Activated T-cell treated with anti-CD3 and anti-CD28 coated beads, Interleukin-2, amount 50 U/mL, for 24 hours (primary cell): ENCODE data around the gene CARD11.

ENCODE experiments used
- DNase-seq: peaks from one replicate; pipeline ENCODE4 v3.0.0-alpha.2; 2020
- H3K27ac Mint-ChIP-seq: 2 replicates; pipeline ENCODE4 v1.8.0; 2020; ENCODE audit warnings: mild to moderate bottlenecking, mixed read lengths
- H3K27me3 Mint-ChIP-seq: 2 replicates; pipeline ENCODE4 v1.8.0; 2020; ENCODE audit warnings: mixed read lengths
- H3K36me3 Mint-ChIP-seq: 2 replicates; pipeline ENCODE4 v1.8.0; 2020; ENCODE audit warnings: low read depth, mixed read lengths
- H3K4me1 Mint-ChIP-seq: 2 replicates; pipeline ENCODE4 v1.8.0; 2020; ENCODE audit warnings: low read depth, mixed read lengths
- H3K4me3 Mint-ChIP-seq: 2 replicates; pipeline ENCODE4 v1.8.0; 2020; ENCODE audit warnings: mild to moderate bottlenecking, moderate library complexity, mixed read lengths
- H3K9me3 Mint-ChIP-seq: 2 replicates; pipeline ENCODE4 v1.8.0; 2020; ENCODE audit warnings: mixed read lengths

The CARD11 gene

DNA sequence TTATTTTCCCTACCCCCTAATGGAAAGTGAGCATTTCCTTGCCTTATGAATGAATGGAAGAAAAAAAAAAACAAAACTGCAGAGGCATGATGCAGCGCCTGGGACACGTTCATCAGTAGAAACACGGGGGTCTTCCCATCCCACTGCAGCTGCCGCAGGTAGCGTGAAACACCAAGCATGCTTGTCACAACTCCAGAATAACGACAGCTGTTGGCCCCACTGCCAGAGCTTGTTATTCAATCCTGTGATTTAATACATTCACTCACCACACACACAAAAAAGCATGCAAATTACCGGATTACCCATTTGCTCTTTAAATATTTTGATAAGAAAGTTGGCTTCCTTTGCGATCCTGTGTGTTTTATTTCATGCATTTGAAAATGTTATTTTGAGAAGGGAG lies 151.1 kb downstream of the CARD11 start:
- no peak overlapping the region for H3K4me3 Mint-ChIP-seq
- no peaks in the 10 kb centered on the region for H3K9me3 Mint-ChIP-seq
- DNase-seq: no peak
- peaks cover 30% of the 10 kb centered on the region for H3K4me1 Mint-ChIP-seq
- peak overlapping the region; percentile 82 for H3K27ac Mint-ChIP-seq
- no peaks in the 10 kb centered on the region for H3K27me3 Mint-ChIP-seq
- no peaks in the 10 kb centered on the region for H3K36me3 Mint-ChIP-seq

DNA sequence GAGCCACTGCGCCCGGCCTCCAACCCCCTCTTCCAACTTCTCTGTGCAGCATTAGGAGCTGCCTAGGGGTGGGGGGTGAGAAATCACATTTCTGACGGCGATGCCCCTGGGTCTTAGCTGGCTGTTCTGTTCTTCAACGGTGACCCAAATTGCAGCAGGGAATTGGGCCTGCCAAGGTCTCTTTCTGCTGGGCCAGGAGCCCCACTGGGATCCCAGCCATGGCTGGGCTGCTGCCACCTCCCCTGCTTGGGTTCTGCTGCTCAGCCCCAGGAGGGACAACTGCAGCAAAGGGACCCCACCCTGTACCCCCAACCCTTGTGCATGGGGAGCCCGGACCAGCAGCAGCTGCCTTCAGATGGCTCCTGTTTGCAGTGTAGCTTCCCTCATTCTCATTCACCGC lies 155.9 kb downstream of the CARD11 start:
- Mint-ChIP-seq H3K4me3 (no peak overlapping the region), H3K9me3 (no peaks in the 10 kb centered on the region), H3K36me3 (no peaks in the 10 kb centered on the region), H3K27me3 (no peaks in the 10 kb centered on the region), H3K4me1 (peaks cover 8% of the 10 kb centered on the region), H3K27ac (no peak overlapping the region)
- DNase-seq: no peak

DNA sequence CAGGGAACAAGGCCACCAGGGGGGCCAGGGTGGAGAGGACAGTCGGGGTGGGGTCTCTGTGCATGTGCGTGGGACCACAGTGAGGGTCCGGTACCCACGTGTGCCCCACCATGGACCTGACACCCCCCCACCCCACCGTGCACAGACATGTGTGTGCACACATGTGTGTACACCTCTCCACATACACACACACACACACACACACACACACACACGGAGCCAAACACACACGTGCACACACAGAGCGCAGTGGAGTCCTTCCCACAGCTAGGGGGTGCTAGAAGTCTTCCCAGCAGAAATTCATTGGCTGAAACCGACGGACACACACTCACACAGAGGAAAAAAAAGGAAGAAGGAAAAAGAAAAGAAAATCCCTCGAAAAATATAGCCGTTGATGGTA lies 156.8 kb downstream of the CARD11 start:
- DNase-seq: peak; percentile 55
- Mint-ChIP-seq H3K4me1 (peaks cover 5% of the 10 kb centered on the region), H3K27me3 (no peaks in the 10 kb centered on the region), H3K27ac (no peak overlapping the region), H3K9me3 (no peaks in the 10 kb centered on the region), H3K36me3 (no peaks in the 10 kb centered on the region), H3K4me3 (no peak overlapping the region)

DNA sequence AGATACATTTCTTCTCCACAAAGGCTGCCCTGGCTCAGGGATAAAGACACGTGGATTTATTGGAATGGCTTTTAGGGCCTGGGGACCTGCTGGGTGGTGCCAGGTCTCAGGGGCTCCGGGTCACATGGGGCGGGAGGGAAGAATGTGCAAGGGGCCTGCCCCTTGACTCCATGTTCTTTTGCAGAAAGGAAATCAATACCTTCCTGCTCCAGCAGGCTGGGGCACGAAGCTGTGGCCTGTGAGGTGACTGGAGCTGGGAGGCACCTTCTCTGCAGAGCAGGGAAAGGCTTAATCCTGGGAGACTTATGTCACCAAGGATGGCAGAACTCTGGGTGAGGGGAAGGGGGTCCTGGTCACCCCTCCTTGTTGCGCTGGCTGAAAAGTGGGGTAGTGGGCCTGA lies 157.3 kb downstream of the CARD11 start:
- H3K4me1 Mint-ChIP-seq: peaks cover 5% of the 10 kb centered on the region
- H3K27me3 Mint-ChIP-seq: no peaks in the 10 kb centered on the region
- no peak overlapping the region for H3K4me3 Mint-ChIP-seq
- no peaks in the 10 kb centered on the region for H3K9me3 Mint-ChIP-seq
- no peak for DNase-seq
- H3K36me3 Mint-ChIP-seq: no peaks in the 10 kb centered on the region
- H3K27ac Mint-ChIP-seq: no peak overlapping the region

DNA sequence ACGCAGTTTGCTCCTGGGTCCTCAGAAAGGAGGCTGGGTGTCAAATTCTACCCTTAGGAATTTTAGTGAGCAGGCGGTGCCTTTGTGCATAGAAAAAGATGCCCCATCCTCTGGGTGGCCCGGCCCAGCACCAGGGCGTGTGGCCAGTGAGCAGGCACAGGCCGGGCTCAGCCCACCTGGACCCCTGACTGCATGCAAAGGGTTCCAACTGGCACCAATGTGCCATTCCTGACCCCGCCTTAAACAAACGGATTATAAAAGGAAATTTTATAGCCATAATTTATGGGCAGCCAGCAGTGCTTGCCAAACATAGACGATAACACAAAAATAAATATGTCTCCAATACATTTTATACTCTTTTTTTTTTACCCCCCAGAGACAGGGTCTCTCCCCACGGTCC lies 159.5 kb downstream of the CARD11 start:
- Mint-ChIP-seq H3K4me3 (no peak overlapping the region), H3K4me1 (peaks cover 15% of the 10 kb centered on the region), H3K27ac (no peak overlapping the region), H3K9me3 (no peaks in the 10 kb centered on the region), H3K27me3 (no peaks in the 10 kb centered on the region), H3K36me3 (no peaks in the 10 kb centered on the region)
- DNase-seq: no peak

DNA sequence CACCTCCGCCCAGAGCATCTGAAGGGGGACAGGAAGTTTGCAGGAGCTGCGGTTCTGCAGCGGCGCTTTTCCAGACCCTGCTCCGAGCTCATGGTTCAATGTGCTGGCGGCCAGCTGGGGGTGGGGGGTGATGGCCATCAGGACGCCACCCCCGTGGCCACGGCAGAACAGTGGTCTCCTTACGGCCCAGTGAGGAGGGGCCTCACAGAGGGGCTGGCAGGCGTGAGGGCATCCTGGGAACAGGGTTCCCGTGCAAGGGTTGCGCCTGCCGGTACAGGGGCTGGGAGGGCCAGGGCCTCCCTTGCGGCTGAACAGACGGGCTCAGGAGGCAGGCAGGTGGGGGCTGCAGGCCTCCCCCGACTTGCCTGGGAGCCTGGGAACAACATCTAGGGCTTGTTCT lies 160.6 kb downstream of the CARD11 start:
- Mint-ChIP-seq H3K36me3 (no peaks in the 10 kb centered on the region), H3K27me3 (no peaks in the 10 kb centered on the region), H3K4me3 (no peak overlapping the region), H3K27ac (no peak overlapping the region), H3K9me3 (no peaks in the 10 kb centered on the region), H3K4me1 (peaks cover 26% of the 10 kb centered on the region)
- DNase-seq: no peak

DNA sequence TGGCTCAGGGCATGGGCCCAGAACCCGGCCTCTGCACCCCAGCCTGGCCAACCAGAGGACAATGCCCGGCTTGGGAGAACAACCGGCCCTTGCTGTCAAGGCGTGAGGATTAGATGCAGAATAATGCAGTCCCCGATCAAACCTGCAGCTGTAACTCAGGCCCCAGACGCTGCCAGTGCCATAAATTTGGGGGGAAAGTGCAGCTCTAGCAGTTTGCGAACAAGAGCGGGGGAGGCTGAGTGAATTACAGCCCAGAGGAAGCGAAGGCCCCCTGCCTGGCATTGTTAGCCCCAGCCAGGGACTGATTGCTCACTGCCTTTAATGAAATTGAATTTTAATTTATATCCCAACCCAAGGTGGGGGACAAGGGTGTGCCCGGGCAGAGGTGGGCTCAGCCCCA lies 161.6 kb downstream of the CARD11 start:
- no peak for DNase-seq
- Mint-ChIP-seq H3K27ac (no peak overlapping the region), H3K36me3 (no peaks in the 10 kb centered on the region), H3K4me1 (peaks cover 25% of the 10 kb centered on the region), H3K27me3 (no peaks in the 10 kb centered on the region), H3K4me3 (no peak overlapping the region), H3K9me3 (no peaks in the 10 kb centered on the region)

DNA sequence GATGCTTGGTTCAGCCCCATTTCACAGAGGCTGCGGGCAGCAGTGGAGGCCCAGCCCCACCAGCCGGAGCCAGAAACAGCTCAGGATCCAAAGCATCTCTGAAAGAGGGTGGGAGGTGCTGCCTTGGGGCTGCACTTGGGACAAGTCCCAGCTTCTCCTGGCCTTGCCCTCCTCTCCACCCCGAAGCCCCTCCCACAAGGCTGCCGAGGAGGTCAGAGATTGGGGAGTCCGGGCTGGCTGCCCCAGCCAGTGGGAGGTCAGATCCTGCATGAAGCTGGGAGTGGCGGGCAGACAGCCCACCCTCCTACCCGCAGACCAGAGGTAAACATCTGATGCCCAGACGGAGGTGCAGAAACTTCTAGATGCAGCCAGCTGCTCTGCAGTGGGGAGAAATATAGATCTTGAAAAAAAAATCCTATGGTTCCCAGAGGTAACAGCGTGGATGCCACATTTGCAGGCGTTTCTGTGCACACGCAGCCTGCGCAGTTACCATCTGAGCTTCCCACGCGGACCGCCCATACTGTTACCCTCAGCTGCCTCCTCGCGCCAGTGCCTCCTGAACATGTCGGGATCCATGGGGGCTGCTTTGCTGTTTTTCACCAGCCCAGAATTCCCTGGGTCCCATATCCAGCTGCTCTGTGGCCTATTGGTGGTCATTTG lies 162.7 kb downstream of the CARD11 start:
- no peaks in the 10 kb centered on the region for H3K36me3 Mint-ChIP-seq
- no peaks in the 10 kb centered on the region for H3K27me3 Mint-ChIP-seq
- no peak overlapping the region for H3K27ac Mint-ChIP-seq
- no peaks in the 10 kb centered on the region for H3K9me3 Mint-ChIP-seq
- no peak for DNase-seq
- no peak overlapping the region for H3K4me3 Mint-ChIP-seq
- H3K4me1 Mint-ChIP-seq: peaks cover 22% of the 10 kb centered on the region

DNA sequence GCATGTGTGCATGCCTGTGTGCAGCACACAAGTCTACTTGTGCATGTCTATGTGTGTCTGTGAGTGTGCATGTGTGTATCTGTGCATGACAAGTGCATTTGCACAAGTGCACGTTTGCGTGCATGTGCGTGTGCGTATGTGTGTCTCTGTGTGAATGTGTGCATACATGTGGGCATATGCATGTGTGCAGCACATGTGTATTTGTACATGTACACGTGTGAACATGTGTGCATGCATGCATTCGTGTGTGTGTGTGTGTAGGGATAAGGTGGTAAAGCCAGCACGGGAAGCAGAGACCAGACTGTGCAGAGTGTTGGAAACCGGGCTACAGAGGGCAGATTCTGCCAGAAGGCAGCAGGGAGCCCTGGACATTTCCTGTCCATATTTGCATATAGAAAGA lies 163.6 kb downstream of the CARD11 start:
- H3K27ac Mint-ChIP-seq: no peak overlapping the region
- peaks cover 22% of the 10 kb centered on the region for H3K4me1 Mint-ChIP-seq
- H3K9me3 Mint-ChIP-seq: no peaks in the 10 kb centered on the region
- H3K4me3 Mint-ChIP-seq: no peak overlapping the region
- no peaks in the 10 kb centered on the region for H3K36me3 Mint-ChIP-seq
- no peak for DNase-seq
- no peaks in the 10 kb centered on the region for H3K27me3 Mint-ChIP-seq

DNA sequence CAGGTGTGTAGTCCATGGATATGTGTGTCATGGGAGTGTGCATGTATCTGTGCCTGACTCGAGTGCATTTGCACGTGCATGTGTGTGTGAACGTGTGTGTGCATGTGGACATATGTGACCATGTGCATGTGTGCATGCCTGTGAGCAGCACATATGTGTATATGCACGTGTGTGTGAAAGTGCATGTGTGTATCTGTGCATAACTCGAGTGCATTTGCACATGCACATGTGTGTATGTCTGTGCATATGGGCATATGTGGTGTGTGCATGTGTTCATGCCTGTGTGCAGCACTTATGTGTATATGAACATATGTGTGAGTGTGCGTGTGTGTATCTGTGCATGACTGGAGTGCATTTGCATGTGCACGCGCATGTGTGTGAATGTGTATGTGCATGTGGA lies 164.3 kb downstream of the CARD11 start:
- DNase-seq: no peak
- Mint-ChIP-seq H3K4me1 (peaks cover 22% of the 10 kb centered on the region), H3K36me3 (no peaks in the 10 kb centered on the region), H3K9me3 (no peaks in the 10 kb centered on the region), H3K27me3 (no peaks in the 10 kb centered on the region), H3K27ac (no peak overlapping the region), H3K4me3 (no peak overlapping the region)

DNA sequence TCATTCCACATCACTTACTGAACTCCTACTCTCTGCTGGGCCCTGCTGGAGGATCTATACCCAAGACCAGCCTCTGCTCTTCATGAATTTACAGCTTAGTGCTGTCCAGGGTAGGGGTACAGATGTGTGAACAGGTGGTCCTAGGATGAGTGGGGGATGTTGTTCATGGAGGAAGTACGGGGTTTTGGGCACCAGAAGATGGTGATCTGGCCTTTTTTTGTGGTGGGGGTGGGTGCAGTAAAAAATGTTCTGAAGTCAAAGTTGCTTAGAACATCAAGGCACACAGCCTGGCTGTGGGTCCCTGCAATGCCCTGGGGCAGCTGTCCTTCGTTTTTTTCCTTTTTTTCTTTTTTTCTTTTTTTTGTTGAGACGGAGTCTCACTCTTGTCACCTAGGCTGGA lies 165.4 kb downstream of the CARD11 start:
- H3K27ac Mint-ChIP-seq: peak overlapping the region; percentile 57
- no peaks in the 10 kb centered on the region for H3K27me3 Mint-ChIP-seq
- H3K4me3 Mint-ChIP-seq: no peak overlapping the region
- DNase-seq: no peak
- H3K9me3 Mint-ChIP-seq: no peaks in the 10 kb centered on the region
- H3K4me1 Mint-ChIP-seq: peaks cover 29% of the 10 kb centered on the region
- H3K36me3 Mint-ChIP-seq: no peaks in the 10 kb centered on the region

DNA sequence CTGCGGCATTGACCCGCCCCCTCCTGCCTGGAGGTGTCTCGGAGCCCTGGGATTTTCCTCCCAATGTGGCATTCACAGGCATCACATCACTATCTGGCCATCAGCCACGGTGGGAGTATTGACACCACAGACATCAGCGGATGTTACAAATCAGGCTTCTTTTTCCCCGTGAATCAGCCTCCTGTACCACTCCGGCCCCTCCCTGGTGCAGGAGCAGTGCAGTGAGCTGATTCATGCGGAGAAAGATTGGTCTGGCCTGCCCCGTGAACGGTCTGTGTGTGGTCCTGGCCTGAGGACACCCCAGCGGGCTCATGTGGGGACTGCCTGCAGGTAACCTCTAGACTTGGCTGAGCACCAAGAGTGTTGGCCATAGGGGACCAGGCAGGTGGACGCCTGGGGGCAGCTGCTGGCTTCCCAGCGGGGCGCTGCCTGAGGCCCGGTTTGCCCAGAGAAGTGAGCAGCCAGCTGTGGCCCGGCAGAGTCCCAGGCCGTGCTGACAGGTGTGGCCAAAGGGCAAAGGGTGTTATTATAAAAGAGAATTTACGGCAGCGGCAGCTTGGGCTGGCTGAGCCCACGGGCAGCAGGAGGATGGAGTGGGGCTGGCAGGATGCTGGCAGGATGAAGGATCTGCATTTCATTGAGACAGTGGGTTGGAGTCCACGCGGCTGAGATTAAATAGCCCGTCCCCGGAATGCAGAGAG lies 167.5 kb downstream of the CARD11 start:
- no peak overlapping the region for H3K27ac Mint-ChIP-seq
- H3K4me1 Mint-ChIP-seq: peaks cover 41% of the 10 kb centered on the region
- H3K27me3 Mint-ChIP-seq: no peaks in the 10 kb centered on the region
- no peaks in the 10 kb centered on the region for H3K36me3 Mint-ChIP-seq
- no peak overlapping the region for H3K4me3 Mint-ChIP-seq
- H3K9me3 Mint-ChIP-seq: no peaks in the 10 kb centered on the region
- no peak for DNase-seq

DNA sequence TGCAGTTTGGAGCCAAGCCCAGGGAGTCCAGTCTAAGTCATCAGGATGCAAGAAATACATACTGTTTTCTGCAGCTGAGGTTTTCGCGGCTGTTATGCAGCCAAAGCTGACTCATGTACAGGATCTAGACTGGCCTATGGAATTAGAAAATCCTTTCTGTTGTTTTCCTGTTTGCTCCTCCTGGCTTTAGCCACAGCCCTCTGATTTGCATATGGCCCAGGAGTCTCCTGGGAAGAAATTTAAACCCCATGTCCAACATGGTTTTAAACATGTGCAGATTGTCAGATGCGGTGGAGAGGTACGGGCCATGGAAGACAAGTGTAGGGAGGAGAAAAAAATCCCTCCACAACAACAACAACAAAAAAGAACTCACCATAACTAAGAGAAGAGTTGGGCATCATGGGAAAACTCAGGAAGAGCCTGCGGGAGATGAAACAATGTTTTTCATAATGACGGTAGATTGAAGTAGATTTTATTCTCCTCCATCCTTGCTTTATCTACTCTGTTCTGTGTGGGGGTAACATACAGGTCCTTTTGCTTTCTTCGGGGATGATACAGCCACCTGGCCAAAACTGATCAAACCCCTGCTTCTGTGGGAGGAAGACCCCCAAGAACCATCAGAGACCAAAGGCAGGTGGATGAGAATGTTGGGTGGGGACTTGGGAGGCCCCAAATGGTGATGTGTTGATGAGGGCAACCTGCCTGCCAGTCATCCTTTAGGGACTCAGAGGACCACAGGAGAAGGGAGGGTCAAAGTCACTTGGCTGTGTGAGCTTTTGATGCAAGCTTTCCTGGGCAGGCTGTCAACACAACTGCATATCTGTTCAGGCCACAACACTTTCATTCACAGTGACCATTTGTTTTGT lies 169.7 kb downstream of the CARD11 start:
- no peaks in the 10 kb centered on the region for H3K27me3 Mint-ChIP-seq
- no peak for DNase-seq
- H3K4me3 Mint-ChIP-seq: no peak overlapping the region
- H3K27ac Mint-ChIP-seq: peak overlapping the region; percentile 93
- H3K4me1 Mint-ChIP-seq: peaks cover 49% of the 10 kb centered on the region
- no peaks in the 10 kb centered on the region for H3K36me3 Mint-ChIP-seq
- no peaks in the 10 kb centered on the region for H3K9me3 Mint-ChIP-seq

DNA sequence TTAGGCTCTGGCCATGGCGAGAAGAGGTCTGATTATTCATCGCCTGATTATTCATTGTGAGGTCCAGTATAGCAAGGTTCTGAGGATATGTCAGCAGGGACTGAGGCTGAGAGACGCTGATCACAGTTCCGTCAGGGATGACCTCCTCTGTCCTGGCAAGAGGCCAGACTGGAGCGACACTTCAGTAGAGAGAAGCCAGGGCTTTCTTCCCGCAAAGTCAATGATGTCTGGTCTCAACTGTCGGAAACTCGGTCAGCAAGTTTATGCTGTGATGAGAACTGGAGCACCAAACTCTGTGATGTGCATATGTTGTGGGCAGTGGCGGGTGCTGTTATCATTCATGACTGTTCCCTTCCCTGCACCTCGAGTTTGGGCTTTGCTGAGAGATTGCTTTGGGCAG lies 170.5 kb downstream of the CARD11 start:
- H3K4me1 Mint-ChIP-seq: peaks cover 44% of the 10 kb centered on the region
- H3K36me3 Mint-ChIP-seq: no peaks in the 10 kb centered on the region
- H3K9me3 Mint-ChIP-seq: no peaks in the 10 kb centered on the region

More for the DNA sequence above, 170.5 kb downstream of the CARD11 start:
- peak overlapping the region; percentile 11 for H3K27ac Mint-ChIP-seq
- no peak overlapping the region for H3K4me3 Mint-ChIP-seq
- DNase-seq: no peak
- H3K27me3 Mint-ChIP-seq: no peaks in the 10 kb centered on the region
